ENCODE measurements around the gene HMGN3.

Gene HMGN3

GRCh38 chr6:79246891-79247290 lies 12.4 kb upstream of the HMGN3 start:
- TF ChIP-seq SNAI2 (CRISPR knock-in tag; IDR thresholded peaks at IDR 0.05) (no peak), RARB (CRISPR knock-in tag; IDR thresholded peaks at IDR 0.05) (no peak), OSR1 (CRISPR knock-in tag; IDR thresholded peaks at IDR 0.05) (no peak), PATZ1 (CRISPR knock-in tag; IDR thresholded peaks at IDR 0.05; ENCODE audit: borderline replicate concordance) (no peak), ZNF70 (CRISPR knock-in tag; IDR thresholded peaks at IDR 0.05) (no peak), TSHZ2 (CRISPR knock-in tag; IDR thresholded peaks at IDR 0.05) (no peak), GLIS3 (CRISPR knock-in tag; IDR thresholded peaks at IDR 0.05) (no peak), CREB5 (CRISPR knock-in tag; IDR thresholded peaks at IDR 0.05; ENCODE audit: low read depth) (no peak), CSDC2 (CRISPR knock-in tag; IDR thresholded peaks at IDR 0.05) (no peak), POU6F1 (CRISPR knock-in tag; IDR thresholded peaks at IDR 0.05; ENCODE audit: borderline replicate concordance, low read depth) (no peak), ZNF565 (CRISPR knock-in tag; conservative IDR thresholded peaks at IDR 0.05; ENCODE audit: low read depth) (no peak), CSRNP3 (CRISPR knock-in tag; IDR thresholded peaks at IDR 0.05) (no peak), ZFP30 (CRISPR knock-in tag; IDR thresholded peaks at IDR 0.05) (no peak), TCF4 (CRISPR knock-in tag; IDR thresholded peaks at IDR 0.05; ENCODE audit: borderline replicate concordance) (no peak)
- no peak for ATAC-seq

- TF ChIP-seq TOX (CRISPR knock-in tag; IDR thresholded peaks at IDR 0.05; ENCODE audit: borderline replicate concordance) (no peak), SNAI2 (CRISPR knock-in tag; IDR thresholded peaks at IDR 0.05) (no peak), RARB (CRISPR knock-in tag; IDR thresholded peaks at IDR 0.05) (no peak), CSDC2 (CRISPR knock-in tag; IDR thresholded peaks at IDR 0.05) (no peak), PPARA (CRISPR knock-in tag; IDR thresholded peaks at IDR 0.05; ENCODE audit: borderline replicate concordance) (no peak), TSHZ2 (CRISPR knock-in tag; IDR thresholded peaks at IDR 0.05) (no peak), ZFP30 (CRISPR knock-in tag; IDR thresholded peaks at IDR 0.05) (no peak), POU6F1 (CRISPR knock-in tag; IDR thresholded peaks at IDR 0.05; ENCODE audit: borderline replicate concordance, low read depth) (no peak), ESRRG (CRISPR knock-in tag; IDR thresholded peaks at IDR 0.05) (no peak), PATZ1 (CRISPR knock-in tag; IDR thresholded peaks at IDR 0.05; ENCODE audit: borderline replicate concordance) (no peak), CSRNP3 (CRISPR knock-in tag; IDR thresholded peaks at IDR 0.05) (no peak), BACH2 (CRISPR knock-in tag; IDR thresholded peaks at IDR 0.05; ENCODE audit: borderline replicate concordance) (no peak), OSR1 (CRISPR knock-in tag; IDR thresholded peaks at IDR 0.05) (no peak), ZNF70 (CRISPR knock-in tag; IDR thresholded peaks at IDR 0.05) (no peak), ARNTL (CRISPR knock-in tag; IDR thresholded peaks at IDR 0.05; ENCODE audit: borderline replicate concordance, low read depth) (no peak), GLIS3 (CRISPR knock-in tag; IDR thresholded peaks at IDR 0.05) (no peak), ISL1 (CRISPR knock-in tag; IDR thresholded peaks at IDR 0.05) (no peak), TCF4 (CRISPR knock-in tag; IDR thresholded peaks at IDR 0.05; ENCODE audit: borderline replicate concordance) (no peak), ZNF565 (CRISPR knock-in tag; conservative IDR thresholded peaks at IDR 0.05; ENCODE audit: low read depth) (no peak)
- no peak for ATAC-seq
Measured at GRCh38 chr6:79241228-79241627, 6.7 kb upstream of the HMGN3 start.

All from SK-N-SH treated with all-trans-retinoic acid at 6 μM for 48 hours (cell line).